Neural cell (in vitro differentiated cells): Measurements from ENCODE around the gene NKAIN2.

ENCODE experiments used
- CTCF ChIP-seq: fragments of 450-650 bp; IDR thresholded peaks from 2 replicates; pipeline ENCODE4 v1.5.1; 2014; ENCODE audit warnings: antibody characterized with exemption, mild to moderate bottlenecking, moderate library complexity; ENCODE audit not compliant: poor library complexity, severe bottlenecking
- EP300 ChIP-seq: fragments of 450-650 bp; conservative IDR thresholded peaks from 2 replicates; pipeline ENCODE4 v1.6.1; 2014; ENCODE audit warnings: antibody characterized with exemption, mild to moderate bottlenecking, moderate library complexity; ENCODE audit not compliant: poor library complexity, severe bottlenecking
- EZH2 ChIP-seq: fragments of 200-600, 300-800 bp; shearing (Covaris generic), sonication (generic); IDR thresholded peaks from 2 replicates; pipeline ENCODE4 v1.6.1; 2014; ENCODE audit warnings: antibody characterized with exemption, low read length, borderline replicate concordance, mild to moderate bottlenecking; ENCODE audit not compliant: insufficient read depth, poor library complexity, severe bottlenecking
- MXI1 ChIP-seq: fragments of 450-650 bp; conservative IDR thresholded peaks from 2 replicates; pipeline ENCODE4 v1.6.1; 2014; ENCODE audit warnings: antibody characterized with exemption, mild to moderate bottlenecking; ENCODE audit not compliant: poor library complexity, severe bottlenecking
- POLR2AphosphoS5 ChIP-seq: IDR thresholded peaks from 2 replicates; pipeline ENCODE4 v1.6.1; 2012
- RAD21 ChIP-seq: fragments of 450-650 bp; conservative IDR thresholded peaks from 2 replicates; pipeline ENCODE4 v1.6.1; 2014; ENCODE audit warnings: antibody characterized with exemption, mild to moderate bottlenecking, moderate library complexity
- REST ChIP-seq: IDR thresholded peaks from 2 replicates; pipeline ENCODE4 v1.6.1; 2012; ENCODE audit warnings: borderline replicate concordance
- SMC3 ChIP-seq: fragments of 450-650 bp; conservative IDR thresholded peaks from 2 replicates; pipeline ENCODE4 v1.6.1; 2014; ENCODE audit warnings: antibody characterized with exemption, mild to moderate bottlenecking, moderate library complexity; ENCODE audit not compliant: poor library complexity
- TAF1 ChIP-seq: IDR thresholded peaks from 2 replicates; pipeline ENCODE4 v1.6.1; 2012; ENCODE audit warnings: low read depth

GRCh38 chr6:123794799-123795198 is 8.9 kb upstream of the NKAIN2 start:
- no peak for TF ChIP-seq CTCF
- TF ChIP-seq EP300, result no peak
- TF ChIP-seq RAD21, result no peak
- no peak for TF ChIP-seq EZH2
- TF ChIP-seq SMC3, result no peak
- no peak for TF ChIP-seq REST
- no peak for TF ChIP-seq MXI1
- no peak for TF ChIP-seq TAF1
- no peak for TF ChIP-seq POLR2AphosphoS5
